HG02840 (cell line): Measurements from ENCODE around the gene CREB3.

Experiments
- ATAC-seq: cut with Tn5 transposase; IDR thresholded peaks from one replicate; pipeline ENCODE4 v1.9.1; 2021; ENCODE audit warnings: mild to moderate bottlenecking, moderate library complexity, moderate number of reproducible peaks; ENCODE audit not compliant: unreplicated experiment, low FRiP score

CREB3 gene

GRCh38 chr9:35700942-35701341 lies 31.5 kb upstream of the CREB3 start:
- no peak for ATAC-seq

DNA sequence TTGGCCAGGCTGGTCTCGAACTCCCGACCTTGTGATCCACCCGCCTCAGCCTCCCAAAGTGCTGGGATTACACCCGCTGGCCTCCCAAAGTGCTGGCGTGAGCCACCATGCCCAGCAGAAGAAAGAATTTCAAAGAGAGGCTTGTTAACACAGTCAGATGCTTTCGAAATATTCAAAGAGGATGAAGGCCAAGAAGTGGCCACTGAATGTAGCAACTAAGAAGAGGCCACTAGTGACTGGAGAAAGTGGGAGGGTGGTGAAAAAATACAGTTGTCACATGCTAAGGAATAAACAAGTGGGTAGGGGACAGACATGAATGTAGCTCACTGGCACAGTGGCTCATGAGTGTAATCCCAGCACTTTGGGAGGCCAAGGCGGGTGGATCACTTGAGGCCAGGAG lies 29.8 kb upstream of the CREB3 start:
- ATAC-seq: no peak

- ATAC-seq: no peak
Observed at GRCh38 chr9:35703906-35704672, 28.4 kb upstream of the CREB3 start.

DNA sequence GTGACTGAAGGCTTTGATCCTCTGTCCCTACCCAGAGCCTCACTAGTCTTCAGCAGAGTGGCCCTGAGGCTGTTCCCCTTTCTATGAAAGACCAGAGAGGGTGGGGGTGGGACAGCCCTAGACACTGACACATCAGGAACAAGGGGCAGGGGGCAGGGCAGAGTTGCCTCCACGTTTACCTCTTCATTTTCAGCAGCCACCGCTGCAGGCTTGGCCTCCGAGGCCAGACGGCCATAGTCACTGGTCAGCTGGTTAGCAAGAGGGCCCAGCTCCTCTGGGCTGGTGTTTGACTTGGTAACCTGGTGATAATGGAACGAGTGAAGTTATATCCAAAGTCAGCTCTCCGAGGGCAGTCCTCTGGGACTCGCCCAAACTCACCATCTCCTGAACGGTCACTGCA lies 27.1 kb upstream of the CREB3 start:
- ATAC-seq: no peak

DNA sequence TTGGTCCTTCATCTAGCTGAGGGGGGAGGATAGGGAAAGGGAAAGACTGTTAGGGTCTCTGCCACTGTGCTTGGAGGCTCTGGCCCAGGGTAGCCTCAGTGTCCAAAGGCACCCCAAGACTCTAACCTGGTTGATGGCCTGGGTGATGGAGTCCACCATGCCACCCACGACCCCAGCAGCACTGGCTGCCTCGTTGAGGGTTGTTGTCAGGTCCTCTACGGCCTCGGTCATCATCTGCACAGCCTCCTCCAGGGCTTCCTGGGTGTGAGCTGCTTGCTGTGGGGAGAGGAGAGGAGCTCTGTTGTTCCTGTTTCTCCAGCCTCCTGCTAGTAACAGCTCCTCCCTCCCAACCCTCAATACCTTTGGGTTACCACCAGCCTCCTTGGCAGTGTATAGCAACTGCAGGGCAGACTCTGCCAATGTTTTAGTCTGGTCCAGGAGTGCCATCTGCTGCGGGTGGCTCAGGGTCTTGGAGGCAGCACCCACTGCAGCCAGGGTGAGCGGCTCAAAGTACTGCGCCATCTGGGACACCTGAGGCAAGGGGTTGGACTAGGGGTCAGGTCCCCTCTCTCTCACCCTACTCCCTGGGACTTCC lies 26.5 kb upstream of the CREB3 start:
- no peak for ATAC-seq

GRCh38 chr9:35706951-35707350 lies 25.5 kb upstream of the CREB3 start:
- ATAC-seq: no peak

DNA sequence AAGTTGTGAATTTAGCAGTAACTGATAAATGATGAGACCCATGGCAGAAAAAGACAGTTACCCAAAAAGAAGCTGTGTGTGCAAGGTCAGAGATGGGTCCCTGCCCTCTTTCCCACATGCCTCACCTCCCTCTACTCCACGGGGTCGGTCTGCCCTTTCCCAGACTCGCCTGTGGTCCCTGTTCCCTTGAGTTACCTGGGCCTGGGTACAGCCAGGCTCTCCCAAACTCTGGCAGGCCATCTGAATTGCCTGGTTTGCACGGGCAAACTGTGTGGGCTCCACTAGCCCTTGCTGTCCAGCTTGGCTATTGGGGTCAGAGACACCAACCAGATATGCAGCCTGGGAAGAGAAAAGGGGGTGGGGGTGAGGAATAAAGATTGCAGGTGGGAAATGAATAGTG lies 24.3 kb upstream of the CREB3 start:
- no peak for ATAC-seq

GRCh38 chr9:35710818-35711500 lies 21.5 kb upstream of the CREB3 start:
- no peak for ATAC-seq

DNA sequence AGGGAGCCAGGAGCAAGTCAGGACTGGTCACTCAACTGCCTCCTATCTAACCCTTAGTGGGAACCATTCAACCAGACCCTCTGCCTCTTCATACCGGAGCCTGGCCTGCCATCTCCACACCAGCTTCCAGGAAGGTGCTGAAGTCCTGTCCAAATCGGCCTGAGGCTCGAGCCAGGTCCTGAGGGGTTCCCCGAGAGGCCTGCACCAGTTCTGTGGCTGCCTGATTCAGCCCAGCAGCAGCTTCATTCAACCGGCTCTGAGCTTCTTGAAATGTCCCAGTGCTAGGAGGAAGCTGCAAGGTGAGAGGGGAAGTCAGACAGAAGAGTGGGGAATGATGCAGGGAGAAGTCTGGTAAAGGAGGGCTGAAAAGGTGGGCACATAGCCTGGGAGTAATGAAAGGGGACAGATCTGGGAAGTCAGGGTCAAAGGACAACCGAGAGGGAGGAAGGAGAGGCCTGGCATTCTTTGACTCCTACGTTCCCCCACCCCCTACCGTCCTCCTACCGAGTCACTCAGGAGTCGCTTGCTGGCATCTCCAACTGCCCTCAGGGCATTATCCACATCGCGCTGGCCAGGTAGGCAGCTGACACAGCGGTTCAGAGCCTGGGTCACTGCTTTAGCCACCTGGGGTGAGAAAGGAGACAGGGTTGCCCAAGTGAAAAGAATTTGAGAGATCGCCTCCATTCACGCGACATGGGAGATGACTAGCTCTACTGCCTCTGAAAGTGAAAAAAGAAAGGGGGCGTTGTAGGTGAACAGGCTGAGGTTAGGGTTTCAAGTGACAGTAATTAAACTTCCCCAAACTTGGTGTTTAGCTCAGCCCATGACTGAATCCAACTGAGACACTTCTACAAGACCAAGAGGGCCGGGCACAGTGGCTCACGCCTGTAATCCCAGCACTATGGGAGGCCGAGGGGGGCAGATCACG lies 20.7 kb upstream of the CREB3 start:
- ATAC-seq: no peak

- no peak for ATAC-seq
Observed at GRCh38 chr9:35712762-35713400, 19.6 kb upstream of the CREB3 start.

GRCh38 chr9:35713578-35713977 lies 18.9 kb upstream of the CREB3 start:
- no peak for ATAC-seq

GRCh38 chr9:35714123-35714522 lies 18.3 kb upstream of the CREB3 start:
- ATAC-seq: no peak

- ATAC-seq: no peak
Observed at GRCh38 chr9:35714579-35715252, 17.8 kb upstream of the CREB3 start.

- ATAC-seq: no peak
Observed at GRCh38 chr9:35716230-35716629, 16.2 kb upstream of the CREB3 start.

DNA sequence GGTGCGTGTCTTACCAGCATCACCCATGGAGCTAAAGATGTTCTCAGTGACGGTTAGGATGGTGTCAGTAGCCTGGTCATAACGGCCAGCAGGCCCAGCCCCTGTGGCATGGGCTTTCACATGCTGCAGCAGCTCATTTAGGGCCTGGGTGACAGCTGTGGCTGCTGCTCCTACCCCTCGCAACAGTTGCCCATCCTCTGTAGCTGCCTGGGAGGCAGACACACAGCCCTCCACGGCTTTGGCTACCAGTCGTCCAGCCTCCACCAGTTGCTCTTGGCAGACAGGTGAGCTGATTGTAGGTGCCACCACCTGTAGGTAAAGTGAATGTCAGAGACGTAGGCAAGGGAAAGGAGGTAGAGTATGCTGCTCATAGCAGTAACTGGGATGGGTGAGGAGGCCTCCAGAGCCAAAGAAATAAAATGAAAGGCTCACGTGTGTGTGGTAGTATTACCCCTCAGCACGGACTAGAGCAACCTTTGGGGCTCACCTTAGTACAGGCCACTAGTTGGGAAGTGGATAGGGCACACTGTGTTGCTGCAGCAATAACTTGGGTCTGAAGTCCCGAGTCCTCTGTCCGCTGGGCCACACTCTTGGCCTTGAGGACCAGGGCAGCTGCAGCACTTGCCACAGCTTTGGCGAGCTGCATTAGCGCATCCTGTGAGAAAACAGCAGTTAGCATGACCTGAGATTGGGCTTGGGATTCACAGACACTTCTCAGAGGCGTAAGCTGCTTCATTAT lies 15.2 kb upstream of the CREB3 start:
- ATAC-seq: no peak

DNA sequence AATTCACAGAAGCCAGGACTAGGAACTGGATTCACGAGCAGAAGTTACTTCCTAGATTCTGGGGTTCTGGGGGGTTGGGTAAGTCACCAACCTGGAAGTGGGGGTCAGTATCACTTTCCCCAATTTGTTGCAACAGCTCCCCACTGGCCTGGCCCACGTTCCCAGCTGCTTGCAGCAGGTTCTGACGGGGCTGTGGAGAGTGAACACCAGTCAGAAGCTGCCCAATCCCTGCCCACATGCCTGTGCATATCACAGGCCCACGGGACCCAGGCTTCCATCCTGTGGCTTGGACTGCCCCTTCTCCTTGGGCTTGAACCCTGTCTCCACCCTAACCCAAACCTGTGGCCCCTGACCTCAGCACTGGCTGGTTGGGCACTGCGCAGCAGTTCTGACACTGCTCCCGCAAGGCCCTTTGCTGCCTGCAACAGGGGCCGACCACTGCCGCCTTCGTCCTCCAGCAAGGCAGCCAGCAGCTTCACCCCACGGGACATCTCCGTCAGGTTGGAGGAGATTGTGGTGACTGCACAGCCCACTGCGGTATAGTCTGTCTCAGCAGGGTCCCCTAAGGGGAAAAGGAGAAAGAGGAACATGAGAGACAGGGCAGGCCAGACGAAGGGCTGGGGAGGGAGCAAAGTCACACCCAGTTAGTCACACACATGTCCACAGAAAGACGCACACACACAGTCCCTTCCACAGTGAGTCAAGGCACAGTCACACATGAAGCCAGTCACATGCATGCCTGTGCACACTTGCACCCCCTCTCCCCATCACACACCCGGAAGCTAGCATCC lies 13.6 kb upstream of the CREB3 start:
- ATAC-seq: no peak

DNA sequence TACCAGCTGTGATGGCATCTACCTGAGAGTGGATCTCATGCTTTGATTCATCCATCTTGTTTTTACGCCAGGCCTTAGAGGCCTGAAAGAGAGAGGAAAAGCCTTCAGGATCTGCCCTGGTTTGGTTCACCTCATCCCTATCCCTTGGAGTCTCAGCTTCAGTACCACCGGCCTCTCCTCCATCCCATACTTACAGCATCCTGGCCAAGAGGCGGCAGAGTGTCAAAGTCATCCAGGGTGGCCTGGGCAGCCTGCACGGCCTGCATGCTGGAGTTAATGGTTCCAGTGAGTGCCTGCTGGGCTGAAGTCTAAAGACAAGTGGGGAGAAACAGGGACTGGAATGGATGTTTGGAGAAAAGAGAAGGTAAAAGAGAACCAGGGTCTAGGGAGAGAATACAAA lies 12.9 kb upstream of the CREB3 start:
- no peak for ATAC-seq

DNA sequence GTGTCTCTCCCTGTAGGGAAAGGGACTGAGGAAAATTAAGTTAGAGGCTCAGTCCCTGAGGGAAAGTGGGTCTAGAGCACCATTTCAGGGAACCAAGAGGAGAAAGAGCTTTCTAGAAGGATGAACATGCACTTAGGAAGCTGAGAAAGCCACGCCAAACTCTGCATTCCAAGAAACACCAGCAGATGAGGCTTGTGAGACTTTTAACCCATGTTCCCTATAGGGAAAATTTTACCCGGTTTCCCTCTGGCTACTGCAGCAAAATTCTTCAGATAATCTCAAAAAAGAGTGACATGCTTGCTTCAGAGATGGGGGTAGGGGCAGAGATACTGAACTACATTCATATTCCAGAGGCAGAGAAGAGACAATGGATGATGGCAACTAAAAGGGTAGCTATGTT lies 9.0 kb upstream of the CREB3 start:
- ATAC-seq: no peak
